Measurements from ENCODE around the gene MVD. TPM values are rescaled to one million over a fixed set of nuclear protein-coding genes. Genes with fewer than 3 reads are reported as not detected.

MVD gene
- total and polyA plus RNA-seq, 10 donors, result 24.1 to 74.9 (median 37.1) TPM

DNA sequence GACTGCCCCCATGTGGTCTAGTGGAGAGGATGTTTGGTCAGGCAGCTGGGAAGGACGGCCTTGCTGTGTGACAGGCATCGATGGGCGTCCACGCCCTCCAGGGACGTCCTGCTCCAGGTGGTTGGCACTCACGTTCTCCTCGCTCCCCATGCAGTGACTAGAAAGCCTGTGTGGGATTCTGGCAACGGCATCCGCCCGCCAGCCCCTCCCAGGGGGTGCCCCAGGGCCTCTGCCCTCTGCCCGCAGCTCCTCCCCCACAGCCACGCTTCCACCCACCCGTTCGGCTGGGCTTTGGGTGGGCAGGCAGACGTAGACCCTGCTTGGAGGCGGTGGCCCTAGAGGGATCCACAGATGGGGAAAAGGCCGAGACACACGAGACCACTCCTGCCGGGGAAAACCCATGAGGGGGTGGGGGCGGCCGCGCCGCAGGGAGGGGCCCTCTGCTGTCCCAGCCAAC, 29.2 kb downstream of the MVD start:
- TF ChIP-seq POLR2AphosphoS5 (IDR thresholded peaks at IDR 0.05), result no peak
- TF ChIP-seq, protein P1, sequence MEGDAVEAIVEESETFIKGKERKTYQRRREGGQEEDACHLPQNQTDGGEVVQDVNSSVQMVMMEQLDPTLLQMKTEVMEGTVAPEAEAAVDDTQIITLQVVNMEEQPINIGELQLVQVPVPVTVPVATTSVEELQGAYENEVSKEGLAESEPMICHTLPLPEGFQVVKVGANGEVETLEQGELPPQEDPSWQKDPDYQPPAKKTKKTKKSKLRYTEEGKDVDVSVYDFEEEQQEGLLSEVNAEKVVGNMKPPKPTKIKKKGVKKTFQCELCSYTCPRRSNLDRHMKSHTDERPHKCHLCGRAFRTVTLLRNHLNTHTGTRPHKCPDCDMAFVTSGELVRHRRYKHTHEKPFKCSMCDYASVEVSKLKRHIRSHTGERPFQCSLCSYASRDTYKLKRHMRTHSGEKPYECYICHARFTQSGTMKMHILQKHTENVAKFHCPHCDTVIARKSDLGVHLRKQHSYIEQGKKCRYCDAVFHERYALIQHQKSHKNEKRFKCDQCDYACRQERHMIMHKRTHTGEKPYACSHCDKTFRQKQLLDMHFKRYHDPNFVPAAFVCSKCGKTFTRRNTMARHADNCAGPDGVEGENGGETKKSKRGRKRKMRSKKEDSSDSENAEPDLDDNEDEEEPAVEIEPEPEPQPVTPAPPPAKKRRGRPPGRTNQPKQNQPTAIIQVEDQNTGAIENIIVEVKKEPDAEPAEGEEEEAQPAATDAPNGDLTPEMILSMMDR (IDR thresholded peaks at IDR 0.05 in 8 of 11, conservative IDR thresholded peaks at IDR 0.05 in 3 of 11), result peak in 8 of 11 experiments; percentile 33 to 69 (median 55)
- Histone ChIP-seq H3K27me3 (replicated peaks in 1 of 7) (peaks cover 0 to 26% (median 11%) of the 10 kb centered on the region in 7 donors), H3K9me3 (no peaks in the 10 kb centered on the region), H3K4me1 (peaks cover 7 to 72% (median 42%) of the 10 kb centered on the region in 6 donors), H3K4me3 (peak overlapping the region; percentile 52 to 76 (median 63)), H3K27ac (peak overlapping the region; percentile 53 to 94 (median 86)), H3K36me3 (peaks cover 0 to 48% (median 35%) of the 10 kb centered on the region in 6 donors)
- DNase-seq, result peak; percentile 91
- 11 to 20% (median 13%) methylated on average over 4 to 23 of the region's 23 CpGs; no CpG with 5 or more reads in 1 of the 5 donors for WGBS, 5 donors
- intact Hi-C loops (cut with DNase I; ENCODE audit: low total_unique reads), result no loop called here

DNA sequence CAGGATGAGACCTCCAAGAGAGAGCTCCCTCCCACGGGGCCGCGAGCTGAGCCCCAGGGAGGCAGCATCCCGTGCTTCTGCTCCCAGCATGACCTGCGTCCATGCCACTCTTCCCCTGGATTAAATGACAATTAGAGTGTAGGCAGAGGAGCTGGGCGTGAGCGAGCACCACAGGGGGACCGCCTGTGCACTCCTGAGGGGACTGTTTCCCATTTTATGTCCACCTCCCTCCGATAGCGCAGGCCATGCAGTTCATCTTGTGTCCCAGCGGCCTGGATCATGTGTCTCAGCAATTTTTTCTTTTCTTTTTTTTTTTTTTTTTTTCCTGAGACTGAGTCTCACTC, 30.3 kb downstream of the MVD start:
- TF ChIP-seq POLR2A (IDR thresholded peaks at IDR 0.05), result no peak
- TF ChIP-seq POLR2AphosphoS5 (IDR thresholded peaks at IDR 0.05), result peak in 1 of 3 donors; percentile 10

DNA sequence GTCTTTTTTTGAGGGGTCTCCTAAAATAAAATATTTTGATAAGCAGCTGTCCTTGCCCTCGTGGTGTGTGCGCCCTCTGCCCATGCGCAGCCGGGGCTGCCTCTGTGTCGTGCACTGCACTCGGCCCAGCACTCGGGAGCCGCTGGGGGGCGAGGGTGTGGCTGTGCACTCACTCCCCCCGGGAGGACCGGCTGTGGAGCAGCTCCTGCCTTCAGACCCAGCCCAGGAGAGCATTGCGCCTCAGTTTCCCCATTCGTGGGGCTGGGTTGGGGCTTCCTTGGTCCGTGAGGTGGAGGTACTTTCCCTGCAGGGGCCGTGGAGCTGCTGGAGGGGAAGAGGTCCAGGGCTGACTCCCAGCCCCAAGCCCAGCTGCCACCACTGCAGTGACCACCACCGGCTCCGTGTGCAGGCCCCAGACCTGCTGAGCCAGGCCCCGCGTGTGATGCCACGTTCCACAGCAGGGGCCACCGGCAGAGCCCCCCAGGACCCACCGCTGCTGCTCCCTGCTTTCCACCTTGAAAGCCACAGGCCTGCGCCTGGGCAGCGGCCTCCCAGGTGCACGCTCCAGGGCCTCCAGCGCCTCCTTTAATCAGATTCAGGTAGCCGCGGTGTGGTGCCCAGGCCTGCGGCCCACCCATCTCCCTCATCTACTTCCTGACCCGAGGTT, 30.8 kb downstream of the MVD start:
- DNase-seq, result no peak
- Histone ChIP-seq H3K4me1 (peaks cover 12 to 72% (median 41%) of the 10 kb centered on the region in 6 donors), H3K9me3 (no peaks in the 10 kb centered on the region), H3K27me3 (replicated peaks in 1 of 7) (peaks cover 0 to 11% (median 0%) of the 10 kb centered on the region in 7 donors), H3K4me3 (no peak overlapping the region), H3K27ac (peak overlapping the region in 1 of 8 donors; percentile 24), H3K36me3 (peaks cover 0 to 65% (median 51%) of the 10 kb centered on the region in 6 donors)
- intact Hi-C loops (cut with DNase I; ENCODE audit: low total_unique reads), result no loop called here
- WGBS, 5 donors, result 81 to 94% (median 91%) methylated on average over 14 to 30 of the region's 30 CpGs
- TF ChIP-seq POLR2AphosphoS5 (IDR thresholded peaks at IDR 0.05) (peak in 1 of 3 donors; percentile 57), POLR2A (IDR thresholded peaks at IDR 0.05) (no peak)
- TF ChIP-seq, protein P1 (IDR thresholded peaks at IDR 0.05 in 8 of 11, conservative IDR thresholded peaks at IDR 0.05 in 3 of 11), result no peak

More for the DNA sequence above, 30.3 kb downstream of the MVD start:
- Histone ChIP-seq H3K4me1 (peaks cover 12 to 72% (median 40%) of the 10 kb centered on the region in 6 donors), H3K9me3 (no peaks in the 10 kb centered on the region), H3K27ac (peak overlapping the region in 1 of 8 donors; percentile 24), H3K36me3 (peaks cover 0 to 60% (median 47%) of the 10 kb centered on the region in 6 donors), H3K27me3 (replicated peaks in 1 of 7) (peaks cover 0 to 14% (median 0%) of the 10 kb centered on the region in 7 donors), H3K4me3 (no peak overlapping the region)
- intact Hi-C loops (cut with DNase I; ENCODE audit: low total_unique reads), result no loop called here
- DNase-seq, result no peak
- WGBS, 5 donors, result 93 to 96% (median 95%) methylated on average over 11 of the region's 11 CpGs

DNA sequence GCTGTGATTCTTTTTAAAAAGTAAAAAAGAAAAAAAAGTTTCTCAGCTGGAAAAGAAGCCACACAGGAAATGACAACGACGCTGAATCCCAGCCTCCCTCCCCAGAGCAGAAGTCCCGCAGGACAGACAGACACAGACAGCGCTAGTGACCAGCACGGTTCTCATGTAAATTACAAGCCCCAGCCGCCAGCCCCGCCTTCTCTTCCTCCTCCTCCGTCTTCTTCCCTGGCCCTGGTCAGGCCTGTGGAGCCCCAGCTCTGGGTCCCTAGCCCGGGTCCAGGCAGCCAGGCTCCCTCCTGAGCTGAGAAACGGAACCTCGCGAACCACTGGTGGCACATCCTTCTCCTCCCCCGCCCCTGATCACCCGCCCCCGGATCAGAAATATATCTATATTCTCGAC, 31.5 kb downstream of the MVD start:
- peaks cover 12 to 66% (median 40%) of the 10 kb centered on the region in 6 donors for H3K4me1 ChIP-seq
- no peak for DNase-seq
- H3K27ac ChIP-seq, result no peak overlapping the region
- H3K9me3 ChIP-seq, result no peaks in the 10 kb centered on the region
- H3K4me3 ChIP-seq, result no peak overlapping the region
- 75 to 82% (median 77%) methylated on average over 16 of the region's 16 CpGs for WGBS, 5 donors
- TF ChIP-seq POLR2AphosphoS5 (IDR thresholded peaks at IDR 0.05) (no peak), POLR2A (IDR thresholded peaks at IDR 0.05) (no peak)
- TF ChIP-seq, protein P1 (IDR thresholded peaks at IDR 0.05 in 8 of 11, conservative IDR thresholded peaks at IDR 0.05 in 3 of 11), result no peak
- peaks cover 0 to 71% (median 55%) of the 10 kb centered on the region in 6 donors for H3K36me3 ChIP-seq
- intact Hi-C loops (cut with DNase I; ENCODE audit: low total_unique reads), result no loop called here
- H3K27me3 ChIP-seq (replicated peaks in 1 of 7), result peaks cover 0 to 7% (median 0%) of the 10 kb centered on the region in 7 donors

Data from spleen (tissue), 11 donors.